K562 (cell line): ENCODE results near the gene FZD1. TPM values are rescaled to one million over a fixed set of nuclear protein-coding genes. Genes with fewer than 3 reads are reported as not detected.

Experiments
- ARHGAP35 ChIP-seq: fragments of 450-650 bp; IDR thresholded peaks from 2 replicates; pipeline ENCODE4 v1.6.1; 2018; ENCODE audit not compliant: partially characterized antibody
- ARID2 ChIP-seq: fragments of 450-650 bp; IDR thresholded peaks from 2 replicates; pipeline ENCODE4 v1.6.1; 2017; ENCODE audit warnings: antibody characterized with exemption, mild to moderate bottlenecking
- CREM ChIP-seq: IDR thresholded peaks from 2 replicates; pipeline ENCODE4 v1.6.1; 2014; ENCODE audit warnings: antibody characterized with exemption, low read depth
- E2F3 ChIP-seq: fragments of 250-450 bp; sonication (Bioruptor Pico); IDR thresholded peaks from 2 replicates; pipeline ENCODE4 v1.4.0; 2020; ENCODE audit warnings: mild to moderate bottlenecking
- EGR1 ChIP-seq: fragments of 450-650 bp; conservative IDR thresholded peaks from 2 replicates; pipeline ENCODE4 v1.6.1; 2017; ENCODE audit warnings: mild to moderate bottlenecking
- ELF4 ChIP-seq: fragments of 450-650 bp; formaldehyde crosslinking; IDR thresholded peaks from 2 replicates; pipeline ENCODE4 v1.4.0; 2022; ENCODE audit warnings: missing genetic modification characterization
- GABPB2 ChIP-seq: fragments of 250-450 bp; sonication (Bioruptor Pico); conservative IDR thresholded peaks from 2 replicates; pipeline ENCODE4 v1.5.1; 2021; ENCODE audit warnings: mild to moderate bottlenecking
- L3MBTL2 ChIP-seq: fragments of 450-650 bp; IDR thresholded peaks from 2 replicates; pipeline ENCODE4 v1.6.1; 2016; ENCODE audit warnings: mild to moderate bottlenecking, moderate library complexity
- LARP7 ChIP-seq: fragments of 450-650 bp; IDR thresholded peaks from 2 replicates; pipeline ENCODE4 v1.6.1; 2016
- MEF2A ChIP-seq: IDR thresholded peaks from 2 replicates; pipeline ENCODE4 v1.6.1; 2011; ENCODE audit warnings: low read depth, mild to moderate bottlenecking, low read length, moderate library complexity; ENCODE audit not compliant: control insufficient read depth
- MYNN ChIP-seq, 2 experiments: sonication (generic); formaldehyde crosslinking in 1 of 2; IDR thresholded peaks; 2 replicates each; pipeline versions ENCODE4 v1.5.0 to v1.6.1; 2016 to 2020; ENCODE audit warnings: antibody characterized with exemption in 1 of 2, missing genetic modification reagents in 1 of 2
- RBBP5 ChIP-seq: fragments of 200-600 bp; sonication (generic); IDR thresholded peaks from 2 replicates; pipeline ENCODE4 v1.6.1; 2012; ENCODE audit warnings: borderline replicate concordance, mild to moderate bottlenecking, low read length, control low read depth, inconsistent platforms; ENCODE audit not compliant: insufficient read depth, poor library complexity, severe bottlenecking
- REST ChIP-seq, 2 experiments: fragments of 450-650 bp; formaldehyde crosslinking in 1 of 2; IDR thresholded peaks; 2 replicates each; pipeline versions ENCODE4 v1.4.0 to v1.6.1; 2014 to 2020; ENCODE audit warnings: mild to moderate bottlenecking in 2 of 2, borderline replicate concordance in 1 of 2, low read depth in 1 of 2
- SRSF3 ChIP-seq: fragments of 200-400 bp; formaldehyde crosslinking; IDR thresholded peaks from 2 replicates; pipeline ENCODE4 v1.6.1; 2016; ENCODE audit warnings: mild to moderate bottlenecking, low read length, moderate library complexity; ENCODE audit not compliant: insufficient read depth
- ZNF445 ChIP-seq: fragments of 250-450 bp; sonication (Bioruptor Pico); IDR thresholded peaks from 2 replicates; pipeline ENCODE4 v1.4.0; 2020; ENCODE audit warnings: low read depth, mild to moderate bottlenecking, moderate library complexity
- ZNF583 ChIP-seq: fragments of 250-450 bp; sonication (Bioruptor Pico); IDR thresholded peaks from 2 replicates; pipeline ENCODE4 v1.4.0; 2020
- ZNF740 ChIP-seq, 3 experiments: fragments of 200-800 bp in 1 of 3; sonication (Bioruptor generic) in 1 of 3; sonication (generic) in 1 of 3; formaldehyde crosslinking in 1 of 3; IDR thresholded peaks; 2 replicates each; pipeline versions ENCODE4 v1.6.1 to v1.8.0; 2016 to 2022; ENCODE audit warnings: mild to moderate bottlenecking in 2 of 3, missing compliant biosample characterization in 2 of 3, missing genetic modification characterization in 2 of 3, missing genetic modification reagents in 1 of 3
- ZNF76 ChIP-seq: fragments of 250-450 bp; sonication (Bioruptor Pico); IDR thresholded peaks from 2 replicates; pipeline ENCODE4 v1.4.0; 2020; ENCODE audit warnings: mild to moderate bottlenecking, moderate library complexity, borderline replicate concordance
- polyA plus RNA-seq, 8 experiments: library from polyadenylated mRNA; depleted of rRNA in 4 of 8; stranded (reverse) in 5 of 8; unstranded in 3 of 8; fragments of >200 nt; fragmentation: Nextera tagmentation in 2 of 8; fragmentation: Illumina TruSeq in 1 of 8; extraction: Ambion mirVana in 2 of 8; extraction: Trizol in 1 of 8; gene quantifications; 2 replicates each; pipeline versions ENCODE4 v1.2.1 to v1.2.3, GENCODE V29; 2011 to 2014; ENCODE audit warnings: inconsistent platforms in 1 of 8, missing spikeins in 1 of 8
- total RNA-seq, 7 experiments: library from RNA; depleted of rRNA in 6 of 7; stranded (reverse); fragments of >200 nt in 6 of 7; fragmentation: Illumina TruSeq in 2 of 7; extraction: Trizol in 2 of 7; gene quantifications; 2 replicates each; pipeline versions ENCODE4 v1.2.1 to v1.2.3, GENCODE V29; 2011 to 2021; ENCODE audit warnings: low replicate concordance in 1 of 7

Gene FZD1
- total and polyA plus RNA-seq, 9 of the 15 experiments (the other 6 are each of a cell fraction or from before 2014, with no cell fraction given), result 0.25 to 5.1 (median 1.8) TPM

- TF ChIP-seq REST (IDR thresholded peaks at IDR 0.05; ENCODE audit: borderline replicate concordance) (0 out of 2 replicates have a peak, but pooled peaks have one; percentile 4), REST (CRISPR knock-in tag; IDR thresholded peaks at IDR 0.05; ENCODE audit: low read depth) (no peak; the same call in 1 of the 2 replicates), CREM (peak; percentile 82), MEF2A (no peak), GABPB2 (no peak), ELF4 (peak; percentile 81; the same call in 1 of the 2 replicates), ARHGAP35 (no peak), ARID2 (no peak), RBBP5 (peak; percentile 44), ZNF740 (CRISPR knock-in tag; IDR thresholded peaks at IDR 0.05) (peak; percentile 47; the same call in 1 of the 2 replicates), ZNF740 (tag; IDR thresholded peaks at IDR 0.05) (no peak; a peak in 1 of 4 replicates), MYNN (IDR thresholded peaks at IDR 0.05) (peak; percentile 86), MYNN (CRISPR knock-in tag; IDR thresholded peaks at IDR 0.05) (no peak), ZNF445 (CRISPR knock-in tag) (no peak), LARP7 (peak; percentile 85; the same call in 1 of the 2 replicates), E2F3 (CRISPR knock-in tag) (peak; percentile 59; the same call in 1 of the 2 replicates), L3MBTL2 (peak; percentile 65), ZNF583 (CRISPR knock-in tag) (no peak), ZNF76 (0 out of 2 replicates have a peak, but pooled peaks have one; percentile 14), EGR1 (peak; percentile 90), SRSF3 (no peak)
These were observed at the start of gene FZD1 (continued) for GRCh38 chr7:91264046-91264923.
